Stomach (tissue), 4 donors: ENCODE data around the gene SIN3B.

Experiments
- POLR2AphosphoS5 ChIP-seq, 3 donors: sonication (generic); formaldehyde crosslinking; IDR thresholded peaks; one replicate each; pipeline ENCODE4 v1.6.1; 2016; ENCODE audit warnings: antibody characterized with exemption in 3 of 3
- TF ChIP-seq, protein P1 (sequence below), 7 experiments: fragments of 450-650 bp in 4 of 7; fragments of 200-600 bp in 3 of 7; sonication (generic) in 3 of 7; IDR thresholded peaks; one replicate each; pipeline ENCODE4 v1.5.1; 2016 to 2019; ENCODE audit warnings: antibody characterized with exemption in 7 of 7, control low read depth in 2 of 7, mild to moderate bottlenecking in 1 of 7

DNA sequence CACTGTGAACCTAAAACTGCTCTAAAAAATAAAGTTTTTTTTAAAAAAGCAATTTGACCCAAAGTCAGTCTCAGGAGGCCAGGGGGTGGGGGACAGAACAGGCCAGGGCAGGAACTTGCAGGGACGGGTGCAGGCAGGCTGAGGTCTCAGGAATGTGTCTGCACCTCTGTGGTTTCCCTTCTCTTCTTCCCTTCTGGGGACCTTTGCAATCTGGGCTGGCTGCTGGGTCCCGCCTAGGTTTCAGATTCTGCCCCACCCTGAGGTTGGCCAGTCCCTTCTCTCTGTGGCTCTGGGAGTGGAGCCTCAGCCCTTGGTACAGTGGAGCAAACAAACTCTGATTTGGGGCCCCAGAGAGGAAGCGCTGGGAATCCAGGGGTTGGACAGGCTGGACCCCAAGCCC lies 54.3 kb downstream of the SIN3B start:
- TF ChIP-seq, protein P1, sequence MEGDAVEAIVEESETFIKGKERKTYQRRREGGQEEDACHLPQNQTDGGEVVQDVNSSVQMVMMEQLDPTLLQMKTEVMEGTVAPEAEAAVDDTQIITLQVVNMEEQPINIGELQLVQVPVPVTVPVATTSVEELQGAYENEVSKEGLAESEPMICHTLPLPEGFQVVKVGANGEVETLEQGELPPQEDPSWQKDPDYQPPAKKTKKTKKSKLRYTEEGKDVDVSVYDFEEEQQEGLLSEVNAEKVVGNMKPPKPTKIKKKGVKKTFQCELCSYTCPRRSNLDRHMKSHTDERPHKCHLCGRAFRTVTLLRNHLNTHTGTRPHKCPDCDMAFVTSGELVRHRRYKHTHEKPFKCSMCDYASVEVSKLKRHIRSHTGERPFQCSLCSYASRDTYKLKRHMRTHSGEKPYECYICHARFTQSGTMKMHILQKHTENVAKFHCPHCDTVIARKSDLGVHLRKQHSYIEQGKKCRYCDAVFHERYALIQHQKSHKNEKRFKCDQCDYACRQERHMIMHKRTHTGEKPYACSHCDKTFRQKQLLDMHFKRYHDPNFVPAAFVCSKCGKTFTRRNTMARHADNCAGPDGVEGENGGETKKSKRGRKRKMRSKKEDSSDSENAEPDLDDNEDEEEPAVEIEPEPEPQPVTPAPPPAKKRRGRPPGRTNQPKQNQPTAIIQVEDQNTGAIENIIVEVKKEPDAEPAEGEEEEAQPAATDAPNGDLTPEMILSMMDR (IDR thresholded peaks at IDR 0.05): no peak
- TF ChIP-seq POLR2AphosphoS5 (IDR thresholded peaks at IDR 0.05): no peak
